A673 (cell line): Measurements from ENCODE around the gene CYP4B1. TPM values are rescaled to one million over a fixed set of nuclear protein-coding genes. Genes with fewer than 3 reads are reported as not detected.

Experiments
- BruUV-seq: library from RNA; stranded (reverse); fragments of 400-500 nt; replicated peaks from 2 replicates; lab custom pipeline; 2021; lab: Mats Ljungman, UMichigan
- CTCF ChIA-PET: fragments of 300-600 bp; sonication (Branson Sonifier 250); formaldehyde crosslinking; loops from one replicate; lab custom pipeline; 2022; ENCODE audit warnings: antibody characterized with exemption; lab: Charles Lee
- POLR2A ChIA-PET: fragments of 300-600 bp; sonication (Branson Sonifier 250); formaldehyde crosslinking; loops from one replicate; lab custom pipeline; 2022; ENCODE audit warnings: antibody characterized with exemption; ENCODE audit not compliant: low non-redundant PET; lab: Charles Lee
- DNase-seq: peaks from one replicate; pipeline ENCODE4 v3.0.0-alpha.2; 2015; ENCODE audit warnings: low spot score
- H3K27ac ChIP-seq: fragments of 200-600 bp; sonication (generic); 2 replicates; pipeline ENCODE4 v1.5.1; 2016; ENCODE audit warnings: mixed run types, low read depth, mild to moderate bottlenecking, mixed read lengths, antibody characterized with exemption, low read length; ENCODE audit not compliant: poor library complexity, severe bottlenecking
- H3K27me3 ChIP-seq: fragments of 200-600 bp; sonication (generic); replicated peaks from 2 replicates; pipeline ENCODE4 v1.6.1; 2017; ENCODE audit warnings: mixed run types, low read depth, mild to moderate bottlenecking, mixed read lengths, antibody characterized with exemption, low read length; ENCODE audit not compliant: insufficient read depth, poor library complexity
- H3K36me3 ChIP-seq: fragments of 200-600 bp; sonication (generic); 2 replicates; pipeline ENCODE4 v1.6.1; 2016; ENCODE audit warnings: mixed run types, mild to moderate bottlenecking, mixed read lengths, antibody characterized with exemption, low read length; ENCODE audit not compliant: insufficient read depth, poor library complexity, severe bottlenecking
- H3K4me1 ChIP-seq: fragments of 200-600 bp; sonication (generic); 2 replicates; pipeline ENCODE4 v1.6.1; 2017; ENCODE audit warnings: mixed run types, mild to moderate bottlenecking, mixed read lengths, antibody characterized with exemption, low read length; ENCODE audit not compliant: insufficient read depth, poor library complexity, severe bottlenecking
- H3K4me3 ChIP-seq: fragments of 200-600 bp; sonication (generic); 2 replicates; pipeline ENCODE4 v1.5.1; 2016; ENCODE audit warnings: low read depth, mixed run types, mild to moderate bottlenecking, mixed read lengths, low read length; ENCODE audit not compliant: poor library complexity, severe bottlenecking
- H3K9me3 ChIP-seq: fragments of 200-600 bp; sonication (generic); 2 replicates; pipeline ENCODE4 v1.6.1; 2016; ENCODE audit warnings: mixed run types, low read depth, mild to moderate bottlenecking, mixed read lengths, antibody characterized with exemption, low read length; ENCODE audit not compliant: poor library complexity, severe bottlenecking
- EZH2 ChIP-seq: fragments of 200-600 bp; sonication (generic); IDR thresholded peaks from 2 replicates; pipeline ENCODE4 v1.6.1; 2017; ENCODE audit warnings: borderline replicate concordance, low read depth, mild to moderate bottlenecking, mixed read lengths, antibody characterized with exemption, low read length; ENCODE audit not compliant: poor library complexity, severe bottlenecking
- intact Hi-C: fragments of 100-400 bp; cut with micrococcal nuclease; formaldehyde crosslinking; loops from one replicate; pipeline ENCODE4 v1.10.0; 2022; ENCODE audit not compliant: unreplicated experiment
- total RNA-seq: library from RNA; stranded (reverse); gene quantifications from 2 replicates; pipeline ENCODE4 v1.2.3, GENCODE V29; 2021
- TF ChIP-seq, protein P1 (sequence below): fragments of 300-800, 200-600 bp; sonication (generic); conservative IDR thresholded peaks from 2 replicates; pipeline ENCODE4 v1.5.1; 2017; ENCODE audit warnings: low read depth, mild to moderate bottlenecking, antibody characterized with exemption, low read length, moderate library complexity, mixed read lengths

The CYP4B1 gene
- total RNA-seq, 1 experiment from 2014 or later, result not detected

DNA sequence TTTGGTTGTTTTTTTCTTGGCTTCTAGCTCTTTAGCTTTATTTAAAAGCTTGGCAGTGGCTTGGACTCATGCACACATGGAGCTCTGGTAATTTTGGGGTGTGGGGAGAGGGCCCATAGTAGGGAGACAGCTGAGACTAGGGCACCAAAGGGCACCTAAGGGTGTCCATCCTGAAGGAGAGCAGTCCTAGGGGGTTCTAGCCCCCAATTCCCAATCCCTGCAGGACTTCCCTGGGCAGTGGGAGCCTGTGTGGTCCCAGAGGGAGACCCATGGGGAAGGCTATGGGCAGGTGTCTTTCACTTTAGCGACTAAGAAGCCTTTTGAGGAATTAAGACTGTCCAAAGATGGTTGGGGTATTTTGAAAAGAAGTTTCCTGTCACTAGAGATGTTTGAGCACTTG is 6.9 kb downstream of the CYP4B1 start:
- TF ChIP-seq, protein P1, sequence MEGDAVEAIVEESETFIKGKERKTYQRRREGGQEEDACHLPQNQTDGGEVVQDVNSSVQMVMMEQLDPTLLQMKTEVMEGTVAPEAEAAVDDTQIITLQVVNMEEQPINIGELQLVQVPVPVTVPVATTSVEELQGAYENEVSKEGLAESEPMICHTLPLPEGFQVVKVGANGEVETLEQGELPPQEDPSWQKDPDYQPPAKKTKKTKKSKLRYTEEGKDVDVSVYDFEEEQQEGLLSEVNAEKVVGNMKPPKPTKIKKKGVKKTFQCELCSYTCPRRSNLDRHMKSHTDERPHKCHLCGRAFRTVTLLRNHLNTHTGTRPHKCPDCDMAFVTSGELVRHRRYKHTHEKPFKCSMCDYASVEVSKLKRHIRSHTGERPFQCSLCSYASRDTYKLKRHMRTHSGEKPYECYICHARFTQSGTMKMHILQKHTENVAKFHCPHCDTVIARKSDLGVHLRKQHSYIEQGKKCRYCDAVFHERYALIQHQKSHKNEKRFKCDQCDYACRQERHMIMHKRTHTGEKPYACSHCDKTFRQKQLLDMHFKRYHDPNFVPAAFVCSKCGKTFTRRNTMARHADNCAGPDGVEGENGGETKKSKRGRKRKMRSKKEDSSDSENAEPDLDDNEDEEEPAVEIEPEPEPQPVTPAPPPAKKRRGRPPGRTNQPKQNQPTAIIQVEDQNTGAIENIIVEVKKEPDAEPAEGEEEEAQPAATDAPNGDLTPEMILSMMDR, result no peak
- TF ChIP-seq EZH2, result no peak
- DNase-seq, result no peak
- Histone ChIP-seq H3K4me1 (no peaks in the 10 kb centered on the region), H3K27me3 (peaks cover 6% of the 10 kb centered on the region), H3K4me3 (no peak overlapping the region), H3K9me3 (no peaks in the 10 kb centered on the region), H3K27ac (no peak overlapping the region), H3K36me3 (no peaks in the 10 kb centered on the region)
- intact Hi-C loops, result no loop called here
- ChIA-PET POLR2A (no interaction called here), CTCF (no interaction called here)
- BruUV-seq, result no TSS peak

DNA sequence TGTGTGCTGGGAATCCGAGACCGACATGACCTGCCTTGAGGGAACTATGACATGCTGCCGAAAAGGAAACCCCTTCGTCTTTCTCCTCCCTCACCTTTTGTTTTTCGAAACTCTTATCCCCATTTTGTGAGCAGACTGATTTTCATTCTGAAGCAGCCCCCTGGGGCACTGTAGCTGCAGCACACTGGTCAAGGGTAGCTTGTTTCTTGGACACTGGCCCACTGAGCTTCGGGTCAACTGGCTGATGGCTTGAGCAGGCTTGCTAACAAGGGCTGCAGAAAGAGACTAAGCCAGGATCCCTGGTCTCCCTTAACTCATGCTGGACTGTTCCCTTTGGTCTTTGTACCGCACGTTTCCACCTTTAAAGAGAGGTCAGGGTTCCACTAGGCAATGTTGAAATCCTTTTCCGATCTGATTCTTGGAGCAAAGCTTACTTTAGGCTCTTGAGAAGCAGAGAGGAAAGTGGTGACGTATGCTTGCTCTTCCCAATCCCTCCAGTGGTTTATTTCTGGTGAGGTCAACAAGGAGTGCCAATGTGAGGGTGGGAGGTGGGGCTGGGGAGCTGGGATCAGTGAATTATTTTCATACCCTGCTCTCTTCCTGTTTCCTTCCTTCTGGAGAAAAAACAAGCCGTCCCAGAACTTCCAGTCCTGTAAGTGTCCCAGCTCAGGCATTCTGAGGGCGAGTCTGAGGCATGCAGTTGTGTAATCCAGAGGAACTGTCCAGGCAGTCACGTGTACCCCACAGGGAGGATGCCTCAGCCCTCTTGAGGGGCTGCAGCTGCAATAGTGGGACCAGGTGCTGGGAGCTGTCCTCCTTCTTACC is 7.6 kb downstream of the CYP4B1 start:
- TF ChIP-seq, protein P1, result no peak
- no peak for TF ChIP-seq EZH2
- Histone ChIP-seq H3K9me3 (no peaks in the 10 kb centered on the region), H3K4me3 (no peak overlapping the region), H3K4me1 (no peaks in the 10 kb centered on the region), H3K27ac (no peak overlapping the region), H3K27me3 (peaks cover 6% of the 10 kb centered on the region), H3K36me3 (no peaks in the 10 kb centered on the region)
- POLR2A ChIA-PET, result no interaction called here
- intact Hi-C loops, result no loop called here
- CTCF ChIA-PET, result no interaction called here
- no peak for DNase-seq
- no TSS peak for BruUV-seq

DNA sequence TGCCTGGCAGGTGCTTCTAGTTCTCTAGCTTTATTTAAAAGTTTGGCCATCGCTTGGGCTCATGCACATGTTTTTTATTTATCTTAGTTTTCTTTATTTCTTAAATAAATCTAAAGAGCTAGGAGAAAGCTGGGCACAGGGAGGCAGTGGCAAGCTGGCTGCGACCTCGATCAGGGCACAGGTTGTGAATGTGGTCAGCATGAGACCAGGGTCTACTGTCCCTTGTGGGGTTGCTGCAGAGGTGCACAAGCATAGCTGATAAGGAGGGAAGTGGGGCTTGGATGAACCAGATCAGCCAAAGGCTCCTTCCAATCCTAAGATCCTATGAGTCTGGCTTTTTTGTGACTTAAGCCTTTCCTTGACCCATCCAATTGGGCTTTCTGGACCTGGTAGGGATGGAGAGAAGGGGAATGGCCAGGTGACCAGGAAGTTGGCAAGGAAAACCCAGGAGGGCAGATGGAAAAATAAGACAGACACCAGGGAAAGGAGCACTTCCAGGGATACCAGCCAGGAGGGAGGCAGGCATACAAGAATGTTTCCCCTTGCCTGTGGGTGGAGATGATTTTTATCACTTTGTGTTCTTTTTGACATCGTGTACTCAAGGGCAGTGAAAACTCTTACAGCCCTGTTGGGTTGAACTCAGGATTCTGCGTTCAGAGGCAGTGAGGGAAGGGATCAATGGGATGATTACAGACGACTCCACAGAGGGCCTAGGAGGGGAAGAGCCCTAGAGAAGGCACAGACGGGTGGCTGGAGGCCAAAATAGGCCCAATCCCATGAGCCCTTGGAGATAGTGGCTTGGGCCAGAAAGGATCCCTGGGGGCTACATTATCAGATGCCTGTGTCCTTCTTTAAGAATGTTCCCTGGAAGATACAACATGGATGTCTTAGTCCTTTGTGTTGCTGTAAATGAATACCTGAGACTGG is 8.5 kb downstream of the CYP4B1 start:
- intact Hi-C loops, result no loop called here
- BruUV-seq, result no TSS peak
- ChIA-PET POLR2A (no interaction called here), CTCF (no interaction called here)
- no peak overlapping the region for H3K27ac ChIP-seq
- H3K4me1 ChIP-seq, result no peaks in the 10 kb centered on the region
- no peak overlapping the region for H3K4me3 ChIP-seq
- no peaks in the 10 kb centered on the region for H3K9me3 ChIP-seq
- TF ChIP-seq, protein P1, result no peak
- TF ChIP-seq EZH2, result no peak
- H3K27me3 ChIP-seq, result peaks cover 6% of the 10 kb centered on the region
- no peak for DNase-seq
- no peaks in the 10 kb centered on the region for H3K36me3 ChIP-seq
